HG03159 (cell line): ENCODE results near the gene ABCB9.
"Not testable (repeated sequence)": the region's sequence is repeated elsewhere in the genome, so short reads cannot be mapped to it uniquely, and the experiment has no call there.

Experiments
- ATAC-seq: cut with Tn5 transposase; IDR thresholded peaks from one replicate; pipeline ENCODE4 v1.9.1; 2021; ENCODE audit warnings: mild to moderate bottlenecking, moderate library complexity; ENCODE audit not compliant: unreplicated experiment

The ABCB9 gene

DNA sequence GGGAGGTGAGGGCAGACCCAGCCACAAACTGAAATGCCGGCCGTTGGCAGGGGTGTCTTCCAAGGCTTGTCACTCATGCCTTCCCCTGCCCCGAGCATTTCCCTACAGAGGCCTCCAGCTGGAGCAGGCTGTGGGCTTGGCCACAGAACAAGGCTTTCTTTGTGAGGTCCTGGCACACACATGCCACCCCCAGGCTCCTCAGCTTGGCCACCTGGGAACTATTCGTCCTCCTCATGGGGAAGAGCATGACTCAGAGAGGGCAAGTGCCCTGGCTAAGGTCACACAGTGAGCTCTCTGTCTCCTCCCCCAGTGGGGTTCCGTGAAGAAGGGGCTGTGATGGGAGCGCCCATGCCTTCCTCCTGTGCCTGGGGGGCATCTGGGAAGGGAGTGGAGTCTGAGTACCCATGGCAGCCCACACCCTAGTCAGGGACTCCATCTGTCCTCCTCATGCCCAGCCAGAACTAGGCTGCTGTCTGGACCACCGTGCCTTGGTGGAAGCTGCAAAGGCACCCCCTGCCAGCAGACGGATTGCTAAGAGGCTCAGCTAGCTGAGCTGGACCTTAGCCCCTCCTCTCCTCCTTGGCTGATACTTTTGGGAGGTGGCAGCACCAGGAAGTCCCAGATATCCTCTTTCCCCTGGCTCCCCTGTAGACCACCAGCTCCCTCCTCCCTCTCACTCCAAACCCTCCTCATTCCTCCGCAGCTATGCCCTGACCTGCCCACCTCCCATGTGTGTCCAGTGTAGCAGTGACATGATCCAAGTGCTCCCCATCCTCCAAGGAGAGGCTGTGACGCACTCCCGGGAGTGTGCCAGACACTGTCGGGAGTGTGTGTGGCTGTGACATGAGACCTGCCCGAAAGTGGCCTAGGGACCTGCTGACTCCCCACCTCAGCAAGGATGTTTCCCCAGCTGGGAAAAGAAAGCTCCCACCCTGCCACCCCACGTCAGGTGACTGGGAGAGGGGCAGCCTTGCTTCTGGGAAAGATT, 21.4 kb downstream of the ABCB9 start:
- no peak for ATAC-seq

DNA sequence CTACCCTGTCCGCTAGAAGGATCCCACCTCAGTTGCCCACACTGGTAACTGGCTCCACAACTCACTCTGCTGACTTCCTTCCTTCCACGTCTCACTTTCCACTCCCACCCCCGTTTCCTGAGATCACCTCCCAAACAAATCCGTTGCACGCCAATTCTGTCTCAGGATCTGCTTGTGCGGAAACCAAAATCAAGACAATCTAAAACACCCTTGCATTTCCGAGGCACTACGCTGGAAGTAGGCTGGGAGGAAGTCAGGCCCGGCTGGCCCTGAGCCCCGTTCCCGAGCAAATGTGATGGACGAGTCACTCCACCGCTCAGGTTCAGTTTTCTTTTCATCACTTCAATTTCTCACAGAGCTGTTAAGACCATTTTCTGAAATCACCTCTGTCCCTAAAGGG, 23.1 kb downstream of the ABCB9 start:
- ATAC-seq: no peak

DNA sequence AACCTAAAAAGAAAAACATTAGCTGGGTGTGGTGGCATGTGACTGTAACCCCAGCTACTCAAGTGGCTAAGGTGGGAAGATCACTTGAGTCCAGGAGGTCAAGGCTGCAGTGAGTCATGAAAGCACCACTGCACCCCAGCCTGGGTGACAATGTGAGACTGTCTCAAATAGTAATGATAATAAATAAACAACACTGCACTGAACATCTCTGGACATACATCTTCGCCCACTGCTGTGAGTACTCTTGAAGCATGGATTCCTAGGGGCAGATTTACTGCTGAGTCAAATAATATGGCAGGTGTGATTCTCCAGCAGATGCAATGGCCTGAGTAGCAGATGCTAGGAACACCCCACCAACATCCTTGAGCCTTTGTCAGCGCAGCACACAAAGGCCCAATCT, 23.6 kb downstream of the ABCB9 start:
- ATAC-seq: no peak

DNA sequence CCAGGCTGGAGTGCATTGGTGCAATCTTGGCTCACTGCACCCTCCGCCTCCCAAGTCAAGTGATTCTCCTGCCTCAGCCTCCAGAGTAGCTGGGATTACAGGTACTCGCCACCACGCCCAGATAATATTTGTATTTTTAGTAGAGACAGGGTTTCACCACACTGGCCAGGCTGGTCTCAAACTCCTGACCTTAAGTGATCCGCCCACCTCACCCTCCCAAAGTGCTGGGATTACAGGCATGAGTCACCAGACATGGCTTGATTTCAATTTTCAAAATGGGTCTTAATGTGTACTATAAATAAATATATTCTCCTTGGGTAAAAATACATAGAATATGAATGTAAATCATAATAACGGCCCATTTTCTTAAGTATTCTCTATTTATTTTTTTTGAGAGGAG, 24.9 kb downstream of the ABCB9 start:
- ATAC-seq: not testable (repeated sequence)

DNA sequence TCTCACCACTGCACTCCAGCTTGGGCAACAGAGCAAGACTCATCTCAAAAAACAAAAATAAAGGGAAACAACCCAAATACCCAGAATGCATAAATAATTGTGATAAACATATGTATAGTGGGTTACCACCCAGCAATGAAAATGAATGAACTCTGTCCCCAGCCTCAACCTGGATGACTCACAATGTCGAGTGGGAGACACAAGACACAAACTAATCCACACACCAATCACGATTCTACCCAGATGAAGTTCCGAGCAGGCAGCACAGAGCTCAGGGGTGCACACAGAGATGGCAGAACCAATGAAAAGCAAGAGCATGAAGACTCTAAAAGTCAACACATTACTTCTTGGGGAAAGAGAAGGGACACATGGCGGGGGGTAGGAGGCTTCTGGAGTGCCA, 27.1 kb downstream of the ABCB9 start:
- no peak for ATAC-seq

DNA sequence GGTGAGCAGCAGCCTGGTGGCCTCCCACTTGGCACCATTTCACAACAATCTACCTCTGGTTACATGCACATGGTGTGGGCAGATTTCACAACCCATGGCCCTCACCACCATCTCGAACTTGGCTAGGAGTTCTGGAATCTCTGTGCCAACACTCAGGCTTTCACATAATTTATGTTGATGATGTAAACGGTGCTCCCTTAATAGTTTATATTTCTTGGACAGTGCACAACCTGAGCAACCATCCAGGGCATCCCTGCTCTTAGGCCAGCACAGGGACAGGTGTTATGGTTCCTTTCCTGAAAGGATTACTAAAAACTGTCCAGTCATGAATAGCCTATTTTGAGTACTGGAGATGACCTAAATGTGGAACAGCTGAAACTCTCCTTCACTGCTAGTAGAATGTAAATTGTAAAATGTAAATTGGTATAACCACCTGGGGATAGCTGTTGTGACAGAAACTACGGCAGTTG, 28.6 kb downstream of the ABCB9 start:
- ATAC-seq: no peak

DNA sequence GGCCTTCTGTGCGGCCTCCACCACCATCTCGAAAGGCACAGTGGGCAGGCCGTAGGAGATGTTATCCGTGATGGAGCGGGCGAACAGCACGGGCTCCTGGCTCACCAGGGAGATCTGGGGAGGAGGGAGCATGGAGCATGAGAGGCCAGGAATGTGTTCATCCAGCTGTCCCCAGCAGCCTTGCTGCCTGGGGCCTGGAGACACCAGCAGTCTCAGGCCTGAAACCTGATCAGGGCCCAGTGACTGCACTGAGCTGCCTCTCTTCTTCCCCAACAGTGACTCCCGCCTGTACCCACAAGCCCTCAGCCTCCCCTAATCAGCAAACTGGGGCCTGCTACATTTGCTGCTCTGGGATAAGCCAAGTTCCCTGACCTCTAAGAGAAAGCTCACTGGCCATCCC, 30.9 kb downstream of the ABCB9 start:
- ATAC-seq: no peak

DNA sequence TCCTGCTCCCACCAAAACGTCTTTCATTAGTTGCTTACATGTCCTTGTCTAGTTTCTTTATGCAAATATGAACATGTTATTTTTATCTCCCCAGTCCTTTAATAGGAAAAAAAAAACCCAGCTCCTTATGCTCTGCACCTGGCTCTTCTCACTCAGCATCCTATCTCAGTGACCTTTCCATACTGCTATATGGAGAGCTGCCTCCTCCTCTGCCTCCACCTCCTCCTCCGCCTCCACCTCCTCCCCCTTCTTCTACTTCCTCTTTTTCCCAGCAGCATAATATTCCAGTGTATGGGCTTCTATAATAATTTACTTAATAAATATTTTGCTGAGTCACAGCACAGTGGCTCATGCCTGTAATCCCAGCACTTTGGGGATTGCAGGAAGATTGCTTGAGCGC, 31.5 kb downstream of the ABCB9 start:
- no peak for ATAC-seq

DNA sequence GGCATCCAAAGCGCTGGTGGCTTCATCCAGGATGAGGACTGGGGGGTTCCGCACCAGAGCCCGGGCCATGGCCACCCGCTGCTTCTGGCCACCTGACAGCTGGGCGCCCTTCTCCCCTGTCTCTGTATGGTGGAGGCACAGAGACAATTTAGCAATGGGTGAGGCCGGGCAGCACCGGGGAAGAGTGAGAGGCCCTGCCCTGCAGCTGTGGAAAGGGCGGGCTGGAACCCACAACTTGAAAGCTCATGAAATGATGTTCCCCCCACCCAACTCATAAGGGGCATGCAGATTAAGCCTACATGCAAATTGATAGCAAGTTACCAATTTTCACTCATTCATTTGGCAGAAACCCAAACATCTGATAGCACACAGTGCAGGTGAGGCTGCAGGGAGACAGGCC, 34.1 kb downstream of the ABCB9 start:
- ATAC-seq: no peak

DNA sequence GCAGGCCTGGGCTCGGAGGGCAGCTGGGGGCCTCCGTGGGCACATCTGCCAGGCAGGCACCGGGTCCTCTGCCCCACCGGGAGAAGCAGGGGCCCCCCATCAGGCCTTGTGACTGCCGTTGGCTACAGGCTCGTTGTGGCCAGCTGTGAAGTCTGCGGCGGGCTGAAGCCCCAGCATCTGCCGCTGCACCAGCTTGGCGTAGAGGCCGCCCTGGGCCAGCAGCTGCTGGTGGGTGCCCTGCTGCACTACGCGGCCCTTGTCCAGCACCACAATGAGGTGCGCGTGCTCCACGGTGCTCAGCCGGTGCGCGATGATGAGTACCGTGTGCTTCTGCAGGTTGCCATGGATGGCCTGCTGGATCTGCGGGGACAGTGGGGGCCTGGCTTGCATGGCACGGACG, 36.5 kb downstream of the ABCB9 start:
- no peak for ATAC-seq

DNA sequence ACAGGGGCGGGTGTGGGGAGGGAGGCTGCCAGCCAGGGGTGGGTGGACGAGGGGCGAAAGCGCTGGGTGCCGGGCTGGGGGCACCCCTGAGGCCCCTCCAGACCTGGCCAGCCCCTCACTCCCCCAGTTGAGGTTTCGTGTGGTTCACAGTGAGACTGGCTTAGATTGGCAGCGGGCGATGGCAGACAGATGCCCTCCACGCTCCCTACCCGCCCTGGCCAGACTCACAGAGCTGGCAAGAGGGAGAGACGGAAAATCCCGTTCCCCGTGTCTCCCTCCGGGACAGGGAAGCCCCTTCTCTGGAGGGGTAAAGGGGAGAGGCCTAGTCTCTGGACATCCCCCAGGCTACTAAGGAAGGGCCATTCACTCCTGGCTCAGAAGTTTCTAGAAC, 37.1 kb downstream of the ABCB9 start:
- no peak for ATAC-seq

DNA sequence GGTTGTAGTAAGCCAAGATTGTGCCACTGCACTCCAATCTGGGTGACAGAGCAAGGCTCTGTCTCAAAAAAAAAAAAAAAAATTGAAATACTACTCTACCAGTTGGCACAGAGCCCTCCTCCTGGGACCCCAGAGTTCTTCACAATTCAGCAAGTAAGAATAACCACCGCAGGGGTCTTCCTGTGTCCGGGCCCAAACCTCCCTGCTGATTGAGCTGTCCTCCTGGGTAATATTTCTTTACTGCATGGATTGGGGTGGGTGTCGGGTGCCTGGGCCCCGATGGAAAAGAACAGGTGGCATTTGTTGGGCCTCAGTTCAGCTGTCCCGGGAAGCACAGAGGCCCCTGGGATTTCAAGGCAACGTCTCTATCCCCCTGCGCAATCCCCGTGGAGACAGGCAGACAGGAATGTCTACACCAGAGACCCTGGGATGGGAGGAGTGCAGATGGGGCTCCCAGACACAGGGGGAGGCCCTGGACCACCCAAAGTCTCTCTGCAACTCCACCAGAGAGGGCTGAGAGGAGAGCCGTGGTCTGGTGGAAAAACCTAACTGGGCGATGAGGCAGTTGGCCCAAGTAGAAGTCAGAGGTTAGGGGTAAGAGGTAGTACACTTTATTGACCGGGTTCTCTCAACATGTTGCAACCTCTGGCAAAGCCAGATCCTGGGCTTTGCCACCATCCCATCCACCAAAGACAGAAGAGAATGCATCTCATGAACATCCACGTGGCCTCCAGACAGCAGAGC, 37.7 kb downstream of the ABCB9 start:
- no peak for ATAC-seq

DNA sequence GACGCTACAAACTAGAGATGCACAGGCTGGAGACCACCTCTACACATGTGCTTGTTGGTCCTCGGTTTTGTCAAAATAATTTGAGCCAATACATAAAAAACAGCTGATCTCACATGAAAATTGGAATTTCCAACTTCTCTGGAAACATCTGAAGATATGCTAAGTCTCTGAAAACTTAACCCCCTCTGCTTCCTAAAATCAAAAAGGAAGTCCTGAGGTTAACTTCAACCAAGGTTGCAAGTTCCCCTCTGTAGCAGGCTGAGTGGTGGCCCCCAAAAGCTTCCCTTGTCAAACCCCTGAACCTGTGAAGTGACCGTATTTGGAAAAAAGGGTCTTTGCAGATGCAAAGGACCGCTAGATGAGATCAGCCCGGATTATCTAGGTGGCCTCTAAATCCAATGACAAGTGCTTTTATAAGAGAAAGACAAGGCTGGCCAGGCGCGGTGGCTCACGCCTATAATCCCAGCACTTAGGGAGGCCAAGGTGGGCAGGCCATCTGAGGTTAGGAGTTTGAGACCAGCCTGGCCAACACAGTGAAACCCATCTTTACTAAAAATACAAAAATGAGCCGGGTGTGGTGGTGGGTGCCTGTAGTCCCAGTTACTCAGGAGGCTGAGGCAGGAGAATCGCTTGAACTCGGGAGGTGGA, 38.4 kb downstream of the ABCB9 start:
- ATAC-seq: no peak

DNA sequence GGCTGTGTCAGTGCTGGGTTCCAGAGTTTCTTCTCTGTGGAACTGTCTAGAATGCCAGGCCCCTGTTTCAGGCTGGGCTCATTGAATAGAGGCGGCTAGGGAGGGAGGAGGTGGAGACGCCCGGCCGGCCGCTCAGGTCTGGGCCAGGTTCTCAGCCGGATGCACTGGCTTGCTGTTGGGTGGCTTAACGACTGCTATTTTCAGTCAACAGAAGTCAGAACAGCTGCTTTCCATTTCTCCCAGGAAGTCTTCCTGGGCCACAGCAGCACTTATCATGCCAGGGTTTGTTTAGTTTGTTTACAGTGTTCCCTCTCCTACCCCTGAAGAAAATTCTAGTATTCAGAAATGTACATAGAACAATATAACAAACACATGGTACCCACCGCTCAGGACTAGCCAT, 44.3 kb downstream of the ABCB9 start:
- no peak for ATAC-seq

DNA sequence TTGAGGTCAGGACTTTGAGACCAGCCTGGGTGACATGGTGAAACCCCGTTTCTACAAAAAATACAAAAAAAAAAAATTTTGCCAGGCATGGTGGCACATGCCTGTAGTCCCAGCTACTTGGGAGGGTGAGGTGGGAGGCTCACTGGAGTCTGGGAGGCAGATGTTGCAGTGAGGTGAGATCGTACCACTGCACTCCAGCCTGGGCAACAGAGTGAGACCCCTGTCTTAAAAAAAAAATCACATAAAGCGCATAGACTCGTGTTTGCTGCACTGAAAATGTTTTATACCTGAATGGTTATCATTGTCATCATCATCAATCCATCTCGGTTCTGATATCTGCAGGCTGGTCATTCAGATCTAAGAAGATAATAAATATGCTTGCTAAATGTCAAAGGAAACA, 45.6 kb downstream of the ABCB9 start:
- ATAC-seq: no peak

DNA sequence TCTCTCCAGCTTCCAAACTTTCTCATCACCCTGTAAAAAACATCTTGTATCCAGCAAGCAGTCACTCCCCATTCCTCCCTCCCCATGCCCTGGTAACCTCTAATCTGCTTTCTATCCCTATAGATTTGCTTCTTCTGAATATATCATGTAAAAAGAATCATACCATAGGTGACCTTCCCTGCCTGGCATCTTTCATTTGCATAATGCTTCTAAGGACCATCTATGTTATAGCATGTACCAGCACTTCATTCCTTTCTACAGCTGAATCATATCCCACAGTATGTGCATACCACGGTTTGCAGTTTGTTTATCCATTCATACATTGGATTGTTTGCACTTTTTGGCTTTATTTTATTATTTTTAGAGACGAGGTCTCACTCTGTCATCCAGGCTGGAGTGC, 47.4 kb downstream of the ABCB9 start:
- ATAC-seq: no peak

DNA sequence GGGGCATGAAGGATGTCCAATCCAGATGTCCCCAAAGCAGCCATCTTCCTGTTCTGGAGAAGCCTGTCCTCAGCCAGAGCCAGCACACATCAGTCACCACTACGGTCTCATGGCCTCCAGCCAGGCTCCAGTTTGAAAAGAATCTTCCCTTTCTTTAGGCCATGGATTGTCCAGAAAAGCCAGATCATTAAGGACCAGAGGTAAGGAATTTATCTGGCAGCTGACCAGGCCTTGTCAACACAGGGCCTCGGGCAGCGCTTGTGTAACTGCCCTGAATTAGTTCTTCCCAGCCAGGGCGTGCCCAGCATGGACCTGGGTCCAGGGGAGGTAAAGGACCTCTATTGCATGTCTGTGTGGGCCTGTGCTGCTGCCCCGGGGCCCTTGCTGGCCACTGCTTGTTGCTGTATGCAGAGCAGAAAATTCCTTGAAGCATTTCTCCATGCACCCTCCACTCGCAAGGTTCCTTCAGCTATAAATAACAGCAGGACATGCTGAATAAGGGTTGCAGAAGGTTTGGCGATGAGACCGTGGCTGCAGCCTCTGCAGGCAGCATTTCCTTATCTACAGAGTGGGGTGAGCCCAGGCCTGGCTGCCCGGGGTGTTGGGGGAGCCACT, 48.6 kb downstream of the ABCB9 start:
- no peak for ATAC-seq

DNA sequence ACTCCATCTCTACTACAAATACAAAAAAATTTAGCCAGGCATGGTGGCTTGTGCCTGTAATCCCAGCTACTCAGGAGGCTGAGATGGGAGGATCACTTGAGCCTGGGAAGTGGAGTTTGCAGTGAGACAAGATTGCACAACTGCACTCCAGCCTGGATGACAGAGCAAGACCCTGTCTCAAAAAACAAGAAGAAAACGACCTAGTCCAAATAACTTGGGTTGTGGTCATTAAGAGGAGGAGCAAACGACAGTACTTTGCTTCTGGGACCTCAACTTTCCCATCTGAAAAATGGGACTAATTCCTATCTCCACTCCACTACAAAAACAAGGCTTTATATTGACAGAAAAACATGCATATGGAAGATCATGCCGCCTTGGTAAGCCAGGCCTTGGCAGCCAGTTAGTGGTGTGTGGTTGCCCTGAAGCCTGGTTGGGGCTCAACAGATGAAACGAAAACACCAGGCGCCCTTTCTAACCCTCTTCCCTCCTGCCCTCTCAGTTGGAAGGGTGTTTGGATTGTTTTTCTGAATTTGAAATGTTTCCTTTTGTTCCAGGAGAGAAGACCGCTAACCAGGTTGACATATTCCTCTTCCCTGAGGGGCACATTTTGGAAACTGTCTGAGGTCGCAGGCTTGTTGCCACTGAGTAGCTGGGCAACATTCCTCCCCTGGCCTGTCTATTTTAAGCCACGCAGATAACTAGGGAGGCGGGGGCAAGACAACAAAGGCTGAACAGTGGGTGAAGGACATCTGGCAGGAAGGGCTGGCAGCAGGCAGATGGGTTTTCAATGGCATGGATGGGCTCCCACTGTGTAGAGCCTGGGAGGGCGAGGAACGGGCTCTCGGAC, 56.6 kb downstream of the ABCB9 start:
- no peak for ATAC-seq

DNA sequence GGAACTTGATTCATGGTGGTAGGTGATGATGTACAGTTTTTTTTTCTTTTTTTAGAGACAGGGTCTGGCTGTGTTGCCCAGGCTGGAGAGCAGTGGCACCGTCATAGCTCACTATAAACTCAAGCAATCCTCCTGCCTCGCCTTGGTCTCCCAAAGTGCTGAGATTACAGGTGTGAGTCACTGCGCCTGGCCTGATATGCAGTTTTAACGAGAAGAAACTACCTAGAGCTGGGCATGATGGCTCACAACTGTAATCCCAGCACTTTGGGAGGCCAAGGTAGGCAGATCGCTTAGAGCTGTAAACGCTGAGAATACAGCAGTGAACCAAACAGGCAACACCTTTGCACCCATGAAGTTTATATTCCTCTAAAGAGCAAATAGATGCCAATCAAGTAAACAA, 57.3 kb downstream of the ABCB9 start:
- no peak for ATAC-seq

DNA sequence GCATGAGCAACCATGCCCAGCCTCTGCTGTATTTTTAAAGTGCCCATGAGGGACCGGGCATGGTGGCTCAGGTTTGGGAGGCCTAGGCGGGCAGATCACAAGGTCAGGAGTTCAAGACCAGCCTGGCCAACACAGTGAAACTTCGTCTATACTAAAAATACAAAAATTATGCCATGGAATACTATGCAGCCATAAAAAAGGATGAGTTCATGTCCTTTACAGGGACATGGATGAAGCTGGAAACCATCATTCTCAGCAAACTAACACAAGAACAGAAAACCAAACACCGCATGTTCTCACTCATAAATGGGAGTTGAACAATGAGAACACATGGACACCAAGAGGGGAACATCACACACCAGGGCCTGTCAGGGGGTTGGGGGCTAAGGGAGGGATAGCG, 61.0 kb downstream of the ABCB9 start:
- ATAC-seq: not testable (repeated sequence)
